HG03432 (cell line): Measurements from ENCODE around the gene RING1.
A peak's percentile ranks its signal among the peaks of the same experiment; 100 is the strongest.

Source experiments
- ATAC-seq: cut with Tn5 transposase; IDR thresholded peaks from one replicate; pipeline ENCODE4 v1.9.1; 2021; ENCODE audit warnings: mild to moderate bottlenecking, moderate library complexity; ENCODE audit not compliant: unreplicated experiment

RING1 gene

DNA sequence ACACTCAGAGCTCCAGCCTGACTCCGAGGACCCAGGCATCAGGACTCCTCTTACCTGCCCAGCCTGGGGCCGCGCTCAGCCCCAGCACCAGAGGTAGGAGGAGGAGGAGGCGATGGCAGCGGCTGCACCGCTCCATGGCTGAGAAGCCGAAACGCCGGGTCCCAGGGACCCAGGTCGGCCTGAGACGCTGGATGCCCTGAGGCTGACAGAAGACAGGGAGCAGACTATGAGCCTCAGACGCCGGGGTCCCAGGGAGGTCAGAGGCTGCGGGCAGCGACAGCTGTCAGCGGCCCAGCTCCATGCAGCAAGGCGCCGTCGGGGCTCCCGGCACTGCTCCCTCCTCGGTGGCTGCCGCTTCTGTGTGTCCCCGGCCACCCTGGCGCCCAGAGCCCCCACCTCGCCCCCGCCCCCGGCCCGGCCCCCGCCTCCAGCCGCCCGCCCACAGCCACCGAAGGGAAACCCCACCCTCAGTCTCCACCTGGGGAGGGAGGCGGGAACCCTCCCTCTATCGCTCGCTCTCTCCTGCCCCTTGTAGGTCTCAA lies 16.1 kb upstream of the RING1 start, which contains the start of gene COL11A2:
TSS of gene COL11A2 (minus strand) at position 363 of the 542 bp plus-strand sequence. CDS start at position 136, 227 bp downstream.
- ATAC-seq, result no peak

DNA sequence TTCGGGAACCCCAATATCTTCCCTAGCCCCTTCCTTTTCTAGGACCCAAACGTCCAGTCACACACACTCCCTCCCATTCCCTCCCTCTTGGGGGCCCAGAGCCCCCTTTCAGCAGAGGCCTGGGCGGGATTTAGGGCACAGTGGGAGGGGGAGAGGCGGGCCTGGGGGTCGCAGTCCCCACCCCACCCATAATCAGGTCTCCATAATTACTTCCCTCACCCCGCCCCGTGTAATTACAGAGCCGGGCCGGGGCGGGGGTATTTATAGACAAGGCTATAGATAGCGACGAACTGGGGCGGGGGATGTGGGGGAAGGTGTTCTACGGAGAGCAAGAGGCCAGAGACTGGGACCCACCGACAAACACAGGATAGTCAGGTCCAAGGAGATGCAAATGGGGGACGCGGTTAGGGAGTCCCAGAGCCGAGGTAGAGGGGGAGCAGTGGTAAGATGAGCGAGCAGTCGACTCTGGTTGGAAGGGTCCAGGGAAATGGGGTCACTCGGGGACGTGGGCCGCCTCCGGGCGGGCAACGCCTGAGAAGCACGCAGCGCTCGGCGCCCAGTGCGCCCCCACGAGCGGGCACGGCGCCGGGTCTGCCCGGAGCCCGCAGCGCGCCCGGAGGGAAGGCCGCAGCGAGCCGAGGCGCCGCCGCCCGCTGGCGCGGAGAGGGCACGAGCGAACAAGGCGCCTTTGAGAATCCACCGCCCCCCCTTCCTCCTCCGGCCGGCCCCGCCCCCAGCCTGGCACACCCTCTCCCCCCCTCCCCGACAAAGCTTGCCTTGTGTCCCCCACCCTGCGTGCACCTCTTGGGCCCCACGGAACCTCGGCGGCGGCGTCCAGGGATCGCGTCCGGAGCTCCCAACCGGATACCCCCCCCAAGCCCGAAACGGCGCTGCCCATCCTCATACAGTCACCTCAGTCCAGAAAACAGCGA lies 15.4 kb upstream of the RING1 start:
- ATAC-seq, result no peak

DNA sequence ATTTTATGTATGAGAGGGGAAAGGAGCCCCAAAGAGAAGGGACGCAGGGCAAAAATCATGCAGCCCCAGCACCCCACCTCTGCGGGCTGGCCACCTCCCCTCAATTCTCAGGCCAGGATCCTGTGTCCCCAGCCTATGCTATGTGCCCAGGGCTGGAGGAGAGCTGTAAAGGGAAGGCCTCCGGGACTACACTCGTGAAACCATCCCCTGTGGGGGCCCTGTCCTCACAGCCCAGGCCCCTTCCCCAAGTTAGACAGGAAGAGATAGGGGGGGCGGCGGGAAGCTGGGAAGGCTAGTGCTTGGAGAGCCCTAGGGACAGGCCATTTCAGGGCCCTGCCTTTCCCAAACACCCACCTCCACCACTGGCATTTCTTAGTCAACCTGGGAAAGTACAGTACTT lies 14.7 kb upstream of the RING1 start:
- ATAC-seq, result no peak

DNA sequence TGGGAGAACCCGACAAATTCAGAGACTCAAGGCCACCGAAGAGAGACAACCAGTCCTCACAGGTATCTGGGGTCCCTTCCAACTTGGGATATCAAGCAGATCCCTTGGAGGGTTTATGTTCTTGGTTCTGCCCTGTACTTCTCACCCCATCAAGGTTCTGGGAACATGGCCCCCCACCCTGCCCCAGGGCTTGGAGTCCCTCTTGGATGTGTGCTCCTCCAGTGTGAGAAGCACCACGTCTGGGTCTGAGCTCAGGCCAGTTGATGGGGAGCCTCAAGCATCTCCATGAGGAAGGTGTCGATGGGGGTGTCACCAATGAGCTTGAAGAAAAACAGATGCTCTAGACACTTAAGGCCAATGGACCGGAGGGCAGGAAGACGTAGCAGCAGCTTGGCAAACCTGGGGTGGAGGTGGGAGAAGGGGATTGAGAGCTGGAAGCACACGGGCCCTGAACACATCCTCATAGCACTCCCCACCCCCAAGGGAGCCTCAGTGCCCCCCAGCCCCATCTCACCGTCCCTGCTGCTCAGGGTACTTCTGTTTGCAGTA lies 13.8 kb upstream of the RING1 start:
- ATAC-seq, result no peak

DNA sequence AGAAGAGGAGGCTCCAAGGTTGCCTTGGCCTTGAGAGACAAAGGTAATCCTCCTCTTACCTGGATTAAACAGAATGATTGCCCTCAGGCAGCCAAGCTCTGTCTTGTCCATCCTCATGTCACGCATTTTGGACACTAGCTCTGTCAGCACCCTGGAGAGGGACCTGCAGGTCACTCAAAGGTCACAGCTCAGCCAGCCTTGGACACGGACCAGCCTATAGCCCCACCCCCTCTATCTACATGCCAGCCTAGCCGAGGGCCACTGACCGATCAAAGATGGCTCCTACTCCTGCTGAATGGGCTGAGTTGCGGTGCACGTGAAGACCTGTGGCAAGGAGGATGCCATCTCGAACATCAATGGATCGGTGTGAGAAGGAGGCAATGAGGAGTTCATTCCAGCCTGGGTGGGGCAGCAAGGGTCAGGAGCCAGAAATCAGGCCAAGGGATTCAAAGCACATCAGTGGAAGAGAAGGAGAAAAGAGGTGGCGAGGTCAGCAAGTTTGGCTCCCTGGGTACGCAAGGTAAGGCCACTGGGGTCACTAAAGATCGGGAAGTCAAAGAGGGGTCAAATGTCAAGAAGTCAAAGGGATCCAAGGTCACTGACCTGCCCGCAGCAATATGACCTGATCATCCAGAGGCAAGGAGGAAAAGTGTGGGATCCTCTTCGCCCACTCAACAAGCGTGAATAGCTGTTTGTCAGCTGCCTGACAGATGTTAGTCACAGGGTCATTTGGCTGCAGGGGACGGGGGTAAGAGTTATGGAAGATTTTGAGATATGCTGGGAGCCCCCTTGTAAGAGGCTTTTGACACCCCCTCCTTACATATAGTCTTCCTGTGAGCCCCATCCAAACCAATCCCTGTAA lies 12.8 kb upstream of the RING1 start:
- ATAC-seq, result no peak

DNA sequence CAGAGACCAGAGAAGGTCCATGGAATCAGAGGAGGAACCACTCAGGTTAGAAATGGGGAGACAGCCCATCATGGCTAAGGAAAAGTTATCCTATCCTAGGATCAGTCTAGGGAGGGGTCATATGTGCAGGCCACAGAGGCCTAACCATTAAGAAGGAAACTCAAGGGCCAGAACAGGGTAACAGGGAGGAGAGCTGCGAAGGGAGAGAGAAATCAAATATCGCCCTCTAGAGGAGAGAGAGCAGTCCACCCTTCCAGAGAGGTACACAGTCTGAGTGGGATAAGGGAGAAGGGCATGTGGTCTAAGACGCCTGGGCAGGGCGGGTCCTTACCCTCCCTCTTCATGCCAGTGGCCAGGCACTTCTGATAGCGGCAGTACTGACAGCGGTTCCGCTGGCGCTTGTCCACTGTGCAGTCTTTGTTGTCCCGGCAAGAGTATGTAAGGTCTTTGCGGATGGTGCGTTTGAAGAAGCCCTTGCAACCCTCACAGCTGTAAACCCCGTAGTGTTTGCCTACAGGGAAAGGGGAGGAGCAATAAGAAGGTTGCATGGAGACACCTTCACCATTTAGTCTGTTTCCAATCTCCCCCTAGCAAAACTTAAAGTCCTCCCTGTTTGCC lies 10.8 kb upstream of the RING1 start:
- no peak for ATAC-seq

DNA sequence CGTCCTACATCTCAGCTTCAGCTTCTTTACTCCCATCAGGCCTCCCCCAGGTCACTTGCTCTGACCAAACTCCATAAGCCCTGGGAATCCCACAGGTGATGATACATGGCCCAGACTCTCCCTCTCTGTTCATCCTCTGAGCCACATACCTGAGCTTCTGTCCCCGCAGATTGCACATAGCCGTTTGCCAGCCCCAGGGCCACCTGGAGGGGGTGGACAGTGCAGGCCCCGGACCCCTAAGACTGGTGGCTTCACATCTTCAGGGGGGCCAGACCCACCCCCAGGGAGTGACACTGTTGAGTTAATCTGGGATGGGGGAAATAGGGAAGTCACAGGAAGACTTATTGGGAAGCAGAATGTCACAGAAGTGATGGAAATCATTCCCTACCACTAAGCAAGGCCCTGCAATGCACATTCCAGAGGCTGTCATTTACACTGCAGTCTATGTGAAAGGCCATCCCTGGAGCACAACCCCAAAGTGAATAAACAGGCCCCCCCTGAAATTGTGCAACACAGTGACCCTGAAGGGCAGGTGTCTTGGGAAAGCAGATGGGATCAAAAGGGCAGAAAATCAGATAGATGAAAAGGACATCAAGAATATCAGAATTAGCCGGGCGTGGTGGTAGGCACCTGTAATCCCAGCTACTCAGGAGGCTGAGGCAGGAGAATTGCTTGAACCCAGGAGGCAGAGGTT lies 10.0 kb upstream of the RING1 start:
- no peak for ATAC-seq

DNA sequence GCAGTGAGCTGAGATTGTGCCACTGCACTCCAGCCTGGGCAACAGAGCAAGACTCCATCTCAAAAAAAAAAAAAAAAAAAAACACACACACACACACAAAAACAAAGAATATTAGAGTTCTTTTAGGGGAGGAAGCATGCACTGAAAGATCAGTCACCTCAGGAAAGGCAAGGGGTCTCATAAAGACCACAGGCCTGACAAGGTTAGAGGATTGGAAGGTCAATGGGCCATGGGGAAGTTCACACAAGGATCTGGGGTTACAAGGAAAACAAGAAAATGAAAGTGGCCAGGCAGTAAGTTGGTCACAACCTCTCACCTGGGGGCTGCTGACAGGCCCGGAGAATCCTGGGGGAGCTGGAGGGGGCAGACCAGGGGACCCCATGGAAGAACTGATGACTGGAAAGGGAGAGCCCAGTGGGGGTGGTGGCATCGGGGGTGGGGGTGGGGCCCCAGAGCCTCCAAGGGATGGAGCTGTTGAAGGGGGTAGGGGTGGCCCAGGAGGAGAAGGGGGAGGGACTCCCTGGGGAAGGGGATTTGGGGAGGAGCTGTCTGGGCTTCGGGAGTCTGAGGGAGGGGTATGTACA lies 9.4 kb upstream of the RING1 start:
- ATAC-seq, result no peak

DNA sequence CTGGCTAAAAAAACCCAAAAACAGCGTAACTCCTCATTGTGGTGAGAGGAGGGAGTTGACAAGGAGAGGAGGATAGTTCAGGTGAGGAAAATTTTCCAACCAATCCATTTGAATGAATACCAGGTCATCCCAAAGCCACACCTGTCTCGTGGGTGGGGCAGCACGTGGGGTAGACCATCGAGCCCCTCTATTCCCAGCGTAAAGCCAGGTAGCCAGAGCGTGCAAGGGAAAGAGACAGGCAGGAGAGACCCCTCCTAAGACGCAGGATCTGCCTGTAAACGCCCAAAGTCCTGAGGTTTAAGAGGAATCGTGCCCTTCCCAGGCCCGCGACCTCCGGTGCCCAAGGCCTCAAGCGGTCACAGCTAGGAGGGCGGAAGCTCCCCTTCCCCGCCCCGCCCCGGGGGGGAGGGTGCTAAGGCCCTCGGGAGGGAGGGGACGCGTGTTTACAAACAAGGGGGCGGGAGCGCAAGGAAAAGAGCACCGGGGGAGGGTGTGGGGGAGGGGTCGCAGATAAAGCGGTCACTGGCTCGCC lies 8.5 kb upstream of the RING1 start:
- ATAC-seq, result peak; percentile 23

DNA sequence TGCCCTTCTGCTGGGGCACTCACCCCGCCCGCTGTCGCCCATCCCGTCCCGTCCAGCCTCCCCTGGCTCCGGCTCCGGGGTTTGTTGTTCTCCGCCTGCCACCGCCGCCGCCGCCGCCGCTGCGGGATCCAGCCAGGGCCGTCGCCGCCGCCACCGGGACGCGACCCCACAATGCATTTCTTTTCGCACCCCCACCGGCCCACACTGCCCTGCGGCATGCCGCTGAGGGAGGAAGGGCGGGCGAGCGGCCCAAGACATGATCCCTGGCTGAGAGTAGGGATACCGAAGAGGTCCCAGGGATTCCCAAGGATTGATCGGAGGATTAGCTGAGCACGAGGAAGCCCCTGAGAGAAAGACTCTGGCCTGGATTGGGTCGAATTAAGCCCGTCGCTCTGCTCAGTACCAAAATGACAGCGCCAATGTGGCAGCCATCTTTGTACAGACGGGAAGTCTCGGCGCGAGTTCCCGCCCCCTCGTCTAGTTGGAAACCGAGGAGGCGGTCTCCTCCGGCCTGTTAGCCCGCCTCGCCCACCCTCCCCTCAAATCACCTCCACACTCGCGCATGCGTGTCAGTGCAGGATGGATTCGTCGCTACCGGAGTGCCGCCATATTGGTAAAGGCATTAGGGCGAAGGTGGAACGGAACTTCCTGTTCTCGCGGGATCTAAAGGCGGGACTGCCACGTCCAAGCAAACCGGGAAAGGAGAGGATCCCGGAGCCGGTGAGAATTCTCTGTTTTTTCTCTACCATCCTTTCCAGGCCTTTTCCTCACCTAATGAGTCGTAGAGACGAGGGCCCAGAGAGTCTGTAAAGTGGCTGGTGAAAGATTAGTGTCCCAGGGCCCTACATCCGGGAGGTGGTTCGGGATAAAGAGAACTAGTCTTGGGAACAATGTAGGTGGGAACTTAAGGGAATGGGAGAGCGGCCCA lies 7.8 kb upstream of the RING1 start, which contains the start of the genes RXRB and SLC39A7:
TSS of gene RXRB (minus strand) at position 447 of the 928 bp plus-strand sequence. CDS start at position 258, 189 bp downstream.
TSS of gene SLC39A7 (plus strand) at position 649 of the 928 bp plus-strand sequence. CDS start 379 bp downstream, outside the sequence.
- peak; percentile 54 for ATAC-seq

DNA sequence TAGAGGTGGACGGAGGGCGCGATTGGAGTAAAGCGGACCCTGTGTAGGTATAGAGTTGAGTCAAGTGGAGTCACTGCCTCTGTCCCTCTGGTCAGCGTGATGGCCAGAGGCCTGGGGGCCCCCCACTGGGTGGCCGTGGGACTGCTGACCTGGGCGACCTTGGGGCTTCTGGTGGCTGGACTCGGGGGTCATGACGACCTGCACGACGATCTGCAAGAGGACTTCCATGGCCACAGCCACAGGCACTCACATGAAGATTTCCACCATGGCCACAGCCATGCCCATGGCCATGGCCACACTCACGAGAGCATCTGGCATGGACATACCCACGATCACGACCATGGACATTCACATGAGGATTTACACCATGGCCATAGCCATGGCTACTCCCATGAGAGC lies 7.2 kb upstream of the RING1 start:
- ATAC-seq, result peak; percentile 1

DNA sequence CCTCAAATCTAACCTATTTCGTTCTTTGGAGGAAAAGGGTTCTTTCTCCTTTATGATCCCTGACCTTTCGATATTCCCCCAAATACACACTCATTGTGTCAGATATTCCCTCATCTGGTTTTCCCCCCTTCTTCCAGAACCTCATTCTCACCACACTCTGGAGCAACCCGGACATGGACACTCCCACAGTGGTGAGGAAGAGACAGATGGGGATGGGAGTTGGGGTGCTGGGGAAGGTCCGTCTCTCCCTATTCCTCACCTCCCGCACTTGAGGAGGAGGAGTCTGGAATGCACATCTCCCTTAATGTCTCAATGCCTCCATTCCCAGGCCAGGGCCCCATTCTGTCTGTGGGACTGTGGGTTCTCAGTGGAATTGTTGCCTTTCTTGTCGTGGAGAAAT lies 6.4 kb upstream of the RING1 start:
- ATAC-seq, result no peak

DNA sequence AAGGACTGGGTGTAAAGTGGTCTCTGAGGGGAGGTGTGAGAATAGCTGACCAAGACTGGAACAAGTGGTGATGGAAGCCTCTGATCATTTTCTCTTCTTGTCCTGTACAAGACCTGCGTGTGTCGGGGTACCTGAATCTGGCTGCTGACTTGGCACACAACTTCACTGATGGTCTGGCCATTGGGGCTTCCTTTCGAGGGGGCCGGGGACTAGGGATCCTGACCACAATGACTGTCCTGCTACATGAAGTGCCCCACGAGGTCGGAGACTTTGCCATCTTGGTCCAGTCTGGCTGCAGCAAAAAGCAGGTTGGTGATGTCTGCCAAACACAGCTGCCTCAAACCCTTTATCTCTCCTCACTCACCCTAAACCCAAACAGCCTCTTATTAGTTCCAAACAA lies 5.5 kb upstream of the RING1 start:
- no peak for ATAC-seq

DNA sequence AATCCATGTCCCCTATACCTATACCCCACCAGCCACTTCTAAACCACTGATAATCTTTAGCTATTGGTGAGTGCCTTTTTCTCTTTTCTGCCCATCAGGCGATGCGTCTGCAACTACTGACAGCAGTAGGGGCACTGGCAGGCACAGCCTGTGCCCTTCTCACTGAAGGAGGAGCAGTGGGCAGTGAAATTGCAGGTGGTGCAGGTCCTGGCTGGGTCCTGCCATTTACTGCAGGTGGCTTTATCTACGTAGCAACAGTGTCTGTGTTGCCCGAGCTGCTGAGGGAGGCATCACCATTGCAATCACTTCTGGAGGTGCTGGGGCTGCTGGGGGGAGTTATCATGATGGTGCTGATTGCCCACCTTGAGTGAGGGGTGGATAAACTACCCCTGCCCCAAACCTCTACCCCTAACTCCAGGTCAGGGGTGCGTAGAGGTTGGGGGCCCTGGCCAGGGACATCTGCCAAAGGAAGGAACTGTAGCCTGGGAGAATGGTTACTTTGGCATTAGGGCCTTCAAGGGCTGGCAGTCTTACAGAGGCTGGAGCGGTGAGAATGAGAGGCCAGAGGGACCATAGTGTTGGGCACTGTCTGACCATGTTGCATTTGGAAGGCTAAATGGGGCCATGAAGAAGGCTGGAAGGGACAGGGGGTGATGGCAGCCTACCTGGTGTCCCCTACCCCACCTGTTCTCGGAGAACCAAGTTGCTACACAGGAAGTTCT lies 4.7 kb upstream of the RING1 start:
- ATAC-seq, result no peak

DNA sequence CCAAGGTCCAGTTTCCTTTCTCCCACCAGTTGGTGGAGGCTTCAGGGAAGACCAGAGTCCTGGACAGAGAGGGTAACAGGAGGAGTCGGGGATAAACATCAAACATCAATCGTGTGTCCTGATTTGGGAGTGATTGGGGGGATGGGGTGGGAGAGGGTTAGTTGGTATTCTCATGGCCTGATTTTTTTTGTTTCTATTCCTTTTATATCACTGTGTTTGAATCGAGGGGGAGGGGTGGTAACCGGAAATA lies 4.2 kb upstream of the RING1 start:
- no peak for ATAC-seq

DNA sequence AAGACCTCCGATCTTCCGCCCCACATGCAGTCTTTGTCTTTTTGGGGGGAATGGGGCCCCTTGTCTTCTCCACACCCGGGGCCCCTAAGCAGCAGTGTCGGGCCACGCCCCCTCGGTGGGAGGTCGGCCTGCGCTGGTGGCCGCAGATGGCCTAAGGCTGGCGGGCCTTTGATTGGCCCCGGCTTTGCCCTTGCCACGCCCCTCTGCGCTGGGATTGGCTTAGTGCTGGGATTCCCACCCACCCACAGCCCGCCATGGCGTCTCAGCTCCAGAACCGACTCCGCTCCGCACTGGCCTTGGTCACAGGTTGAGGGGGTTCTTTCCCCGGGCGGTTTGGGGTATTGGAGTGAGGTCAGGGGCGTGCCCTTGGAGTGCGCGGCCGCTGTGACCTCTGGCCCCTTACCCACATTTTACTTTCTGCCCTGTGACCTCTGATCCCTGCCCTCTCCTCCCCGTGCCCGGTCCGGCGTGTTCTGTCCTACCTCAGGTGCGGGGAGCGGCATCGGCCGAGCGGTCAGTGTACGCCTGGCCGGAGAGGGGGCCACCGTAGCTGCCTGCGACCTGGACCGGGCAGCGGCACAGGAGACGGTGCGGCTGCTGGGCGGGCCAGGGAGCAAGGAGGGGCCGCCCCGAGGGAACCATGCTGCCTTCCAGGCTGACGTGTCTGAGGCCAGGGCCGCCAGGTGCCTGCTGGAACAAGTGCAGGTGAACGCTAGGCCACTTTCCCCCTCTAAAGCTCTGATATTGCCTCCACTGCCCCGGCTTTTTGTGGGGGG lies 3.7 kb upstream of the RING1 start, which contains the start of gene HSD17B8:
TSS of gene HSD17B8 (plus strand) at position 241 of the 776 bp plus-strand sequence. CDS start at position 255, 14 bp downstream.
- peak; percentile 43 for ATAC-seq
